Measurements from ENCODE around the gene THOC6.

Gene THOC6

DNA sequence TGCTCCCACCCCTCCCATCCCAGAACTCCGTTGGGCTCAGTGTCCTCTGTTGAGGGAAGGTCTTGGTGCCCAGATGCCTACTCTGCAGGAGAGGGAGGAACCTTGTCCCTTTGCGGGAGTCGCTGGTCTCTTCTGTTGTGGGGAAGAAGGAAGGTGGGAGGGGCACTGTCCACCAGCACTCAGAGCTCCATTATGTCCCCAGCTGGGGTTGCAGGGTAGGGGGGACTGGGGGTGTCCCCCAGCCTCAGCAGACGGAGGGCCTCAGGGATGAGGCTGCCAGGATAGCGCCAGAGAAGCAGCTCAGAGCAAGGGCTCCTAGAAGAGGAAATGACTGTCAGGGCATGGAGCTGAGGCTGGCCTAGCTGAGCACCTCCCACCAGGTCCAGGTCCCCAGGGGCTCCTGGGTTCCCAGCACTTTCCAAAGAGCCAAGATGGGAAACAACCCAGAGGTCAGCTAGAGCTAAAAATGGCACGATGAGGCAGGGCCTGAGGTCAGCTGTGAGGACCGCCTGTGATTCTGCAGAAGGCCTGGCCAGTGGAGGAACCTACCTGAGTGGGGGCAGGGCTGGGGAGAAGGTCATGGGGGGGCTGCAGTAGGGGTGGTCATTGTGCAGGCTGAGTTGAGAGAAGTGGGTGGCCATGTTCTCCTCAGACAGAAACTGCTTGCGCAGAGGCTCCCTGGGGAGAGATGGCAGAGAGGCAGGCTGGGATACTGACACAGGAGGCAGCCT is 986 bp upstream of the THOC6 start:
- in situ Hi-C loops (cut with HindIII; ENCODE audit: low pct_unique_long_range_greater_than_20kb, low sequenced_read_pairs) = no loop called here
- peak in 1 of 2 experiments; percentile 25 for DNase-seq (ENCODE audit: low read depth in 1 of 2, low spot score in 1 of 2)
- peak; percentile 67; the same call in 1 of the 2 replicates for TF ChIP-seq JUND (IDR thresholded peaks at IDR 0.05; ENCODE audit: low read depth)

DNA sequence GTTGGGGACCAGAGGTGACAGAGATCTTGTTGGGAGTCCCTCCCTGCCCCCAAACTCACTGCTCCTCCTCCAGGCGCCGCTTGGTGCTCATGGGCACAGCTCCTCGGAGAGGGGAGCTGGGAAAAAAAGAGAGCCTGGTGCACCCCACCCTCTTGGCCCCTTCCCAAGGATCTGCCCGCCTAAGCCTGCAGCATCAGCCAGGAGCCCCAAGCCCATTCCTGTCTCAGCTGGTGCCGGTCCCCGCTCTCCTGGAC is 493 bp upstream of the THOC6 start:
- DNase-seq (ENCODE audit: low read depth in 1 of 2, low spot score in 1 of 2) = peak; percentile 43 to 67
- in situ Hi-C loops (cut with HindIII; ENCODE audit: low pct_unique_long_range_greater_than_20kb, low sequenced_read_pairs) = no loop called here
- TF ChIP-seq JUND (IDR thresholded peaks at IDR 0.05; ENCODE audit: low read depth) = peak; percentile 2; the same call in 1 of the 2 replicates

DNA sequence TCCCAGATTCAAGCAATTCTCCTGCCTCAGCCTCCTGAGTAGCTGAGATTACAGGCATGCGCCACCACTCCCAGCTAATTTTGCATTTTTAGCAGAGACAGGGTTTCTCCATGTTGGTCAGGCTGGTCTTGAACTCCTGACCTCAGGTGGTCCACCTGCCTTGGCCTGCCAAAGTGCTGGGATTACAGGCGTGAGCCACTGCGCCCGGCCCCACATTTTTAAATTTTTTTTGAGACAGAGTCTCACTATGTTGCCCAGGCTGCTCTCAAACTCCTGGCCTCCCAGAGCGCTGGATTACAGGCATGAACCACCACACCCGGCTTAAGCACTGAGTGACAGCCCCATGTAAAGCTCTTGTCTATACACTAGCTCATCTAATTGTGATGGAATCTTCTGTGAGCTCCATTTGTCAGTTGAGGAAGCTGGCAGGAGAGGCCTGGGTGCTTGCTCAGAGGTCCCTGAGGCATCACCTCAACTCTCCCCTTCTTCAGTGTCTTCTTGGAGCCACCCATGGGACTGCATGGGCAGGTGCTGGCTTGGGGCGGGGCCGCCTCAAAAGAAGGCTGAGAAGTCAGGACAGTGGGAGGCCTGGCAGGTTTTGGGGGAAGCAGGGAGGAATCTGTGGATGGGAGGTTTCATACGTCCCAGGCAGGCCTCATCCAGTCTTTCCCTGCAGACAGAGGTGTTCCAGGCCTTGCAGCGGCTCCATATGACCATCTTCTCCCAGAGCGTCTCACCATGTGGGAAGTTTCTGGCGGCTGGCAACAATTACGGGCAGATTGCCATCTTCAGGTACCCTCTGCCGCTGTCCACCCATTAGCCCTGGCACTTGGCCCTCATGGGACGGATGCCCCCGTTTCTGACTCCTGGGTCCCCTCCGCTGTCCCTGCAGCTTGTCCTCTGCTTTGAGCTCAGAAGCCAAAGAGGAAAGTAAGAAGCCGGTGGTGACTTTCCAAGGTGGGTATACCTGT is 1.5 kb downstream of the THOC6 start:
- in situ Hi-C loops (cut with HindIII; ENCODE audit: low pct_unique_long_range_greater_than_20kb, low sequenced_read_pairs) = no loop called here
- no peak for TF ChIP-seq JUND (IDR thresholded peaks at IDR 0.05; ENCODE audit: low read depth)
- no peak for DNase-seq (ENCODE audit: low read depth in 1 of 2, low spot score in 1 of 2)

DNA sequence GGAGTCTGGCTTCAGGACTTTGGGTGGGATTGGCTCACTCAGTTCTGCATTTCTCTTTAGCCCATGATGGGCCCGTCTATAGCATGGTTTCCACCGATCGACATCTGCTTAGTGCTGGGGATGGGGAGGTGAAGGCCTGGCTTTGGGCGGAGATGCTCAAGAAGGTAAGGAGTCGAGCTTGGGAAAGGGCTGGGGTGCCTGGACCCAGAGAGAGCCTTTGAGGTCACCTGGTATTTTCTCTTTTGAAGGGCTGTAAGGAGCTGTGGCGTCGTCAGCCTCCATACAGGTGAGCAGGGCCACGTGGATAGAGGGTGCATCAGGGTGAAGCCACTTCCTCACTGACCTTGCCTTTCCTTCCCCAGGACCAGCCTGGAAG is 2.2 kb downstream of the THOC6 start:
- DNase-seq (ENCODE audit: low read depth in 1 of 2, low spot score in 1 of 2) = no peak
- in situ Hi-C loops (cut with HindIII; ENCODE audit: low pct_unique_long_range_greater_than_20kb, low sequenced_read_pairs) = no loop called here
- TF ChIP-seq JUND (IDR thresholded peaks at IDR 0.05; ENCODE audit: low read depth) = no peak

DNA sequence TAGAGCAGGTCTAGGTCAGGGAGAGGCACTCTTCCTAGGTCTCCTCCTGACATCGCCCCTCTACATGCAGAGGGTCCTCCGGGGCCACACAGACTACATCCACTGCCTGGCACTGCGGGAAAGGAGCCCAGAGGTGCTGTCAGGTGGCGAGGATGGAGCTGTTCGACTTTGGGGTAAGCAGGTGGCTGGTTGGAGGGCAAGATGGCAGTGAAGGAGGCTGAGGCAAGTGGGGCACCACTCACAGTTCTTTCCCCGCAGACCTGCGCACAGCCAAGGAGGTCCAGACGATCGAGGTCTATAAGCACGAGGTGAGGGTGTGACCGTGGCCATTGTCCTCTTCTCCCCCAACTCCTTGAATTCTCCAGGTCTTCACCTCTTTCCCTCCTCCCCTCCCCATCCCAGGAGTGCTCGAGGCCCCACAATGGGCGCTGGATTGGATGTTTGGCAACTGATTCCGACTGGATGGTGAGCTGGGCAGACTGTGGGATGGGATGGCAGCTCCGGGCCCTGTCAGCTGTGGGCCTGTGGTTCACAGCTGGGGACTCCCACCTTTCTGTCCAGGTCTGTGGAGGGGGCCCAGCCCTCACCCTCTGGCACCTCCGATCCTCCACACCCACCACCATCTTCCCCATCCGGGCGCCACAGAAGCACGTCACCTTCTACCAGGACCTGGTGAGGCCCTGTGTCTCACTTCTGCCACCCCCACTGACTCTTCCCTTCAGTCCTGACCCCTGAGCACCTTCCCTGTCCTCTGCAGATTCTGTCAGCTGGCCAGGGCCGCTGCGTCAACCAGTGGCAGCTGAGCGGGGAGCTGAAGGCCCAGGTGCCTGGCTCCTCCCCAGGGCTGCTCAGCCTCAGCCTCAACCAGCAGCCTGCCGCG is 3.0 kb downstream of the THOC6 start:
- in situ Hi-C loops (cut with HindIII; ENCODE audit: low pct_unique_long_range_greater_than_20kb, low sequenced_read_pairs) = no loop called here
- no peak for DNase-seq (ENCODE audit: low read depth in 1 of 2, low spot score in 1 of 2)
- no peak for TF ChIP-seq JUND (IDR thresholded peaks at IDR 0.05; ENCODE audit: low read depth)

DNA sequence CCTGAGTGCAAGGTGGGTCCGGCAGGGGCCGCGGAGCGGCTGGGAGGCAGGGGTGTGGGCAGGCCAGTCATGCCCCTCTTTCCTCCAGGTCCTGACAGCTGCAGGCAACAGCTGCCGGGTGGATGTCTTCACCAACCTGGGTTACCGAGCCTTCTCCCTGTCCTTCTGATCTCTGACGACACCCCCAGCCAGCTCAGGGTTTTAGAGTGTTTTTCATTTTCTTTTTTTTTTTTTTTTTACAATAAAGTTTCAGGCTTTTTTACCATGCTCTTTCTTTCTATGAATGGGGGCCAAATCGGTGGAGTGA is 3.6 kb downstream of the THOC6 start:
- in situ Hi-C loops (cut with HindIII; ENCODE audit: low pct_unique_long_range_greater_than_20kb, low sequenced_read_pairs) = no loop called here
- no peak for DNase-seq (ENCODE audit: low read depth in 1 of 2, low spot score in 1 of 2)
- no peak for TF ChIP-seq JUND (IDR thresholded peaks at IDR 0.05; ENCODE audit: low read depth)

DNA sequence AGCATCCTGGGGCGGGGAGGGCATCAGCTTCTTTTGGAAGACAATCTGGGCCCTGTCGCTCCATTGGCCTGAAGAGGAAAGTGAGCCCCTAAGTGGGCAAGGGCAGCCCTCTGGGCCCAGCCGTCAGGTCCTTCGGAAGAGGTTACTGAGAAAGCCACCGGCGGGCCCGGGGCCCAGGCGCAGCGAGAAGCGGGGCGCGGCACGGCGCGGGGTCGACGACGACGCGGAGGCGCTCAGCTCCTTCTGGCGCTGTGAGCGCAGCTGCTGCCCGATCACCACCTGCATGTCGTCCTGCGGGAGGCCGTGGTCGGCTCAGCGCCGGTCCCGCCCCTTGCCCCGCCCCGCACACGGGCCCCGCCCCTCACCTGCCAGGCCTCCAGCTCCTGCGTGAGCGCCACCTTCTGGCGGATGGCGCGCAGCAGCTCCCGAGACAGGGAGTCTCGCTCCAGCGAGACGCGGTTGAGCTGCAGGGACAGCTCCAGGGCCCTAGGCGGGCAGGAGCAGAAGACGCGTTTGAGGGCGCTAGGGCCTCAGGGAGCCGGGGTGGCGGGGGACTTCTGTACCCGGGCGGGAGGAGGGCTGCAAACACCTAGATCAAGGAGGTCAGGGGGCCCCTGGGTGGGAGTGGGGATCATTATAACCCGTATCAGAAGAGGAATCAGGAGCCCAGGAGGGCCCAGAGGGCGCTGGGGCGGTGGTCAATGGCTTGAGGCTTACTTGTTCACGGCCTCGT is 4.3 kb downstream of the THOC6 start:
- in situ Hi-C loops (cut with HindIII; ENCODE audit: low pct_unique_long_range_greater_than_20kb, low sequenced_read_pairs) = no loop called here
- TF ChIP-seq JUND (IDR thresholded peaks at IDR 0.05; ENCODE audit: low read depth) = no peak
- peak; percentile 93 to 95 for DNase-seq (ENCODE audit: low read depth in 1 of 2, low spot score in 1 of 2)

DNA sequence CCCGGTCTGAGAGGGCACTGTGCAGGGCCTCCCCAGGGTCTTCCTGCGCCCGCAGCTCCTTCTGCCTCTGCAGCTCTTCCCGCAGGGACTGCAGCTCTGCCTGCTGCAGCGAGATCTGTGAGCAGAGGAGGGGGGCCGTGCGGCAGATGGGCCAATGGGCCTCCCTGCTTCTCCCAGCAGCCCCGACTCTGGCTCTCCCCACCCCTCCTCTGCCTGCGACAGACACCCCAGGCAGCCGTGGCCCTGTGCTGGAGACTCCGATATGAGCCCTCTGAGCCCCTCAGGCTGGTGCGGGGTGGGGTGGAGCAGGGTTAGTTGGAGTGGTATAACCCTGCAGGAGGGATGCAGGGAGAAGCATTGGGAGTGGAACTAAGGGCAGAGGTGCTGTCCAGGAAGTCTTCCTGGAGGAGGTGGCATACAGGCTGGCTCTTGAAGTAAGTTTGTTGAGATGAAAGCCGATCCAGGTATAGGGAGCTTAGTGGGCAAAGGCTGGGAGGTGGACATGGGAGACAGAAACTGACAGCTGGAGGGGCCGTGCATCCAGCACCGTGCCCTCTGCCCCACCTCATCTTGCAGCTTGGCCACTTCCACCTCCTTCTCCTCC is 5.0 kb downstream of the THOC6 start:
- in situ Hi-C loops (cut with HindIII; ENCODE audit: low pct_unique_long_range_greater_than_20kb, low sequenced_read_pairs) = no loop called here
- no peak for TF ChIP-seq JUND (IDR thresholded peaks at IDR 0.05; ENCODE audit: low read depth)
- DNase-seq (ENCODE audit: low read depth in 1 of 2, low spot score in 1 of 2) = no peak

DNA sequence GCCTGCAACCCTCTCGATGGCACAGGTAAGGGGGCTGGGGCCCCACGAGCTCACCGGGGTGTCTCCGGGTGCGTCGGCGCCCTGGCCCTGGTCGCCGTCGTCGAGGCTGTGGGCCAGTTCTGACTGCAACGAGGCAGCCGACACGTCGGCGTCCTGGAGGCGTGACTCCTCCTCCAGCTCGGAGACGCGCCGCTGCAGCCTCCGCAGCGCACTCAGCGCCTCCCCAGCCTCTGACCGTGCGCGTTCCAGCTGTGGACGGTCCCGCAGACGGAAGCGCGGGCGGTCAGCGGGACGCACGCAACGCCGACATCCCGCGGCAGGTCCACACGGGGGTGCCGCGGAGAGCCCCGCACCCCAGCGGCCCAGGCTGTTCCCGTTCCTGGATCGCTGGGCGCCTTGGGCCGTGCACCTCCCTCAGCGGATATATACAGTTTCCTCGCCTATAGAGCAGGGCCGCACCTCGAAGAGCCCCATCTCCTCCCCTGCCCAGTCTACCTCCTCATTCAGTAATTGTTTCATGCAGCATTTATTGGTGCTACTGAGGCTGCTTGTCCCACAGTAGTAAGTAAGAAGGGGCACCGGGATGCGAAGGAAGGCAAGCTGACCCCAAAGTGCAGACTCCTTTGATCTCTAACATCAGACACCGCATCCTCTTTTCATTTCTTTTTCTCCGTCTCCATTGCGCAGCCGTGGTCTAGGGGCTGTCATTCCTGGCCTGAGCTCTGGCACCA is 5.8 kb downstream of the THOC6 start:
- no peak for DNase-seq (ENCODE audit: low read depth in 1 of 2, low spot score in 1 of 2)
- in situ Hi-C loops (cut with HindIII; ENCODE audit: low pct_unique_long_range_greater_than_20kb, low sequenced_read_pairs) = no loop called here

DNA sequence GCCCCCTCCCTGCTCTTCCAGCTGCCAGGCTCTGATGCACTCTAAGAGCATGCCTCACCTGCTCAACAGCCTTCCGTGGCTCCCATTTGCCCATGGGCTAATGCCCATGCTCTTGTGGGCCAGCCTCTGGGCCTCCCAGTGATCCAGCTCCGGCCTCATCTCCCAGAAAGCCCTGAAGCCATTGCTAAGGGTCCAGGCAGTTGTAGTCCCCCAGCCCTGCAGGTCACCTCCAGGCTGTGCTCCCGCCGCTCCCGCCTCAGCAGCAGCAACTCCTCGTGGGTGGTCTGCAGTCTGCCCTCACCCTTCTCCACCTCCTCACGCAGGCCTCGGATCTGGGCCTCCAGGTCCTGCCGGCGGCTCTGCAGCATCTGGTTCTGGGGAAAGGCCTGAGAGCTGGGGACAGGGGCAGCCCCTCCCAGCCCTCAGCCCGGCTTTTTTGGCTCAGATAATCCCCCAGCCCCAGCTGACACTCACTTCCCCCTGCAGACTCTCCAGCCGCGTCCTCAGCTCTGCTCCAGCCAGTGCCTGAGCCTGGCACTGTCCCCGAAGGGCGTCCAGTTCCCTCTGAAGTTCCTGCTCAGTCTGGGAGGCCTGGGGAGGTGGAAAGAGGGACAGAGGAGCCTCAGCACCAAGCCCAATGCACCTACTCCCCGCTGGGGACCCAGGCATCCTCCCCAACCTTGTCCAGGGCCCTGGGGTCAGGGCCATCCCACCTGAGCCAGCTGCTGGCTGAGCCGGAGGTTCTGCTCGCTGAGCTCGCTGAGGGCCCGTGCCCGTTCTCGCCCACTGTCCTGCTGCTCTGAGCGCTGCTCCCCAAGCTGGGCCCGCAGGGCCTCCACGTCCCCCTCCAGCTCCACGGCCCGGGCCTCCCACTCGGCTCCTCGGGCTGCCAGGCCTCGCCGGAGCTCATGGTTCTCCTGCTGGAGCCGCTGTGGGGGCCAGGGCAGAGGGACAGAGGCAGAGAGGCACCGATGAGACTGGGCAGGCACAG is 6.7 kb downstream of the THOC6 start:
- DNase-seq (ENCODE audit: low read depth in 1 of 2, low spot score in 1 of 2) = no peak
- no peak for TF ChIP-seq JUND (IDR thresholded peaks at IDR 0.05; ENCODE audit: low read depth)
- in situ Hi-C loops (cut with HindIII; ENCODE audit: low pct_unique_long_range_greater_than_20kb, low sequenced_read_pairs) = no loop called here

More for the DNA sequence above, 5.8 kb downstream of the THOC6 start:
- TF ChIP-seq JUND (IDR thresholded peaks at IDR 0.05; ENCODE audit: low read depth) = no peak
